Activated T-cell treated with anti-CD3 and anti-CD28 coated beads, Interleukin-2, amount 50 U/mL, for 4 hours (primary cell): Measurements from ENCODE around the gene SPSB3. TPM values are rescaled to one million over a fixed set of nuclear protein-coding genes. Genes with fewer than 3 reads are reported as not detected.
"Not testable (repeated sequence)": the region's sequence is repeated elsewhere in the genome, so short reads cannot be mapped to it uniquely, and the experiment has no call there.

Experiments
- ATAC-seq, 2 donors: fragments of 200-7000 bp; cut with Tn5 transposase; one replicate each; pipeline ENCODE4 v1.10.0; 2021
- DNase-seq: peaks from one replicate; pipeline ENCODE4 v3.0.0-alpha.2; 2020
- H3K27me3 Mint-ChIP-seq: one replicate; pipeline ENCODE4 v1.8.0; 2021; ENCODE audit warnings: low read depth, mixed read lengths
- H3K36me3 Mint-ChIP-seq: one replicate; pipeline ENCODE4 v1.8.0; 2022; ENCODE audit warnings: mixed read lengths; ENCODE audit not compliant: insufficient read depth
- H3K4me1 Mint-ChIP-seq: one replicate; pipeline ENCODE4 v1.8.0; 2021; ENCODE audit warnings: low read depth, mixed read lengths
- H3K4me3 Mint-ChIP-seq: one replicate; pipeline ENCODE4 v1.8.0; 2021; ENCODE audit warnings: mild to moderate bottlenecking, moderate library complexity, mixed read lengths
- H3K9me3 Mint-ChIP-seq: one replicate; pipeline ENCODE4 v1.8.0; 2021; ENCODE audit warnings: mixed read lengths
- total RNA-seq, 3 donors: library from RNA; stranded (reverse); gene quantifications; one replicate each; pipeline ENCODE4 v1.2.1, GENCODE V29; 2021

SPSB3 gene
- total RNA-seq, 3 donors from 2014 or later: 15.5 to 20.8 (median 16.8) TPM

GRCh38 chr16:1745181-1745899 is 37.0 kb downstream of the SPSB3 start:
- Mint-ChIP-seq H3K4me1 (no peaks in the 10 kb centered on the region), H3K27me3 (no peaks in the 10 kb centered on the region), H3K4me3 (no peak overlapping the region), H3K9me3 (no peaks in the 10 kb centered on the region), H3K36me3 (peaks cover 9% of the 10 kb centered on the region)
- DNase-seq (no peak), ATAC-seq (no peak)

- no peak for DNase-seq
- ATAC-seq: no peak
- Mint-ChIP-seq H3K36me3 (peaks cover 9% of the 10 kb centered on the region), H3K4me3 (no peak overlapping the region), H3K4me1 (no peaks in the 10 kb centered on the region), H3K27me3 (no peaks in the 10 kb centered on the region), H3K9me3 (no peaks in the 10 kb centered on the region)
Observed at GRCh38 chr16:1744338-1744840, 38.0 kb downstream of the SPSB3 start.

- Mint-ChIP-seq H3K36me3 (peaks cover 9% of the 10 kb centered on the region), H3K4me3 (no peak overlapping the region), H3K4me1 (no peaks in the 10 kb centered on the region), H3K9me3 (no peaks in the 10 kb centered on the region), H3K27me3 (no peaks in the 10 kb centered on the region)
- ATAC-seq: no peak
- no peak for DNase-seq
Observed at GRCh38 chr16:1743376-1744337, 38.7 kb downstream of the SPSB3 start.

- no peaks in the 10 kb centered on the region for H3K27me3 Mint-ChIP-seq
- no peak for DNase-seq
- H3K4me3 Mint-ChIP-seq: no peak overlapping the region
- no peaks in the 10 kb centered on the region for H3K4me1 Mint-ChIP-seq
- H3K9me3 Mint-ChIP-seq: no peaks in the 10 kb centered on the region
- no peak for ATAC-seq
- H3K36me3 Mint-ChIP-seq: peaks cover 5% of the 10 kb centered on the region
Observed at GRCh38 chr16:1741553-1742165, 40.7 kb downstream of the SPSB3 start.

GRCh38 chr16:1740781-1741490 is 41.4 kb downstream of the SPSB3 start:
- no peak overlapping the region for H3K4me3 Mint-ChIP-seq
- H3K27me3 Mint-ChIP-seq: no peaks in the 10 kb centered on the region
- H3K9me3 Mint-ChIP-seq: no peaks in the 10 kb centered on the region
- H3K4me1 Mint-ChIP-seq: no peaks in the 10 kb centered on the region
- no peak for ATAC-seq
- H3K36me3 Mint-ChIP-seq: peaks cover 5% of the 10 kb centered on the region
- no peak for DNase-seq

GRCh38 chr16:1740234-1740633 is 42.1 kb downstream of the SPSB3 start:
- Mint-ChIP-seq H3K4me3 (no peak overlapping the region), H3K9me3 (no peaks in the 10 kb centered on the region), H3K36me3 (peaks cover 5% of the 10 kb centered on the region), H3K4me1 (no peaks in the 10 kb centered on the region), H3K27me3 (no peaks in the 10 kb centered on the region)
- DNase-seq (no peak), ATAC-seq (no peak)

DNA sequence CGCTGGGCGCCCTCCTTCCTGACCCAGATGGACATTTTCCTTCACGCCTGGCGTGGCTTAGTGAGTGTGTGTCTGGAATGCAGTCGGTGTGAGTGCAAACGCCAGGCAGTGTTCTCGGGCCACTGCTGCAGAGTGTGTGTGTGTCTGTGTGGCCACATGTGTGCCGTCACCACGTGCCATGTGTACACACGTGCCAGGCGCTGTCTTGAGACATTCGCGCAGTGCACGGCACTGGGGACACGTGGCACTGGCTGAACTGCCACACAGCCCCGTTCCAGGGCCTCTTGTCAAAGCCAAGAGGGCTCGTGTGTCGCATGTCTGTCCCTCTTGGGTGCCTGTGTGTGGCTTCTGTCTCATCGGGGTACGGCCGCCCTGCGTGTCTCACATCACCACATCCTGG is 47.6 kb downstream of the SPSB3 start:
- Mint-ChIP-seq H3K36me3 (peaks cover 3% of the 10 kb centered on the region), H3K9me3 (no peaks in the 10 kb centered on the region), H3K4me1 (no peaks in the 10 kb centered on the region), H3K27me3 (no peaks in the 10 kb centered on the region), H3K4me3 (no peak overlapping the region)
- no peak for ATAC-seq
- DNase-seq: no peak

GRCh38 chr16:1734123-1734522 is 48.2 kb downstream of the SPSB3 start:
- no peaks in the 10 kb centered on the region for H3K4me1 Mint-ChIP-seq
- no peaks in the 10 kb centered on the region for H3K27me3 Mint-ChIP-seq
- no peaks in the 10 kb centered on the region for H3K9me3 Mint-ChIP-seq
- H3K4me3 Mint-ChIP-seq: no peak overlapping the region
- H3K36me3 Mint-ChIP-seq: peaks cover 3% of the 10 kb centered on the region
- ATAC-seq: no peak
- DNase-seq: no peak

DNA sequence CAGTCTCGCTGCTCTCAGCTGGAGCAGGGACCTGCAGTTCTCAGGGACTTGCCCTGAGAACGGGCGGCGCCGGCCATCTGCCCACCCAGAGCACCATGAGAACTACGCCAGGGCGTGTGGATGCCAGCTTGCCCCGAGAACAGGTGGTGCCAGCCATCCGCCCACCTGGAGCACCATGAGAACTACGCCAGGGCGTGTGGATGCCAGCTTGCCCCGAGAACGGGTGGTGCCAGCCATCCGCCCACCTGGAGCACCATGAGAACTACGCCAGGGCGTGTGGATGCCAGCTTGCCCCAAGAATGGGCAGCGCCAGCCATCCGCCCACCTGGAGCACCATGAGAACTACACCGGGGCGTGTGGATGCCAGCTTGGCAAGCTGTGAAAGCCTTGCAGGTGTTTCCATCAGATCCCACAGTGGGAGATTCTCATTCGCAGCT is 49.8 kb downstream of the SPSB3 start:
- H3K4me1 Mint-ChIP-seq, H3K4me3 Mint-ChIP-seq, ATAC-seq, H3K27me3 Mint-ChIP-seq, DNase-seq, H3K36me3 Mint-ChIP-seq, H3K9me3 Mint-ChIP-seq: not testable (repeated sequence)

DNA sequence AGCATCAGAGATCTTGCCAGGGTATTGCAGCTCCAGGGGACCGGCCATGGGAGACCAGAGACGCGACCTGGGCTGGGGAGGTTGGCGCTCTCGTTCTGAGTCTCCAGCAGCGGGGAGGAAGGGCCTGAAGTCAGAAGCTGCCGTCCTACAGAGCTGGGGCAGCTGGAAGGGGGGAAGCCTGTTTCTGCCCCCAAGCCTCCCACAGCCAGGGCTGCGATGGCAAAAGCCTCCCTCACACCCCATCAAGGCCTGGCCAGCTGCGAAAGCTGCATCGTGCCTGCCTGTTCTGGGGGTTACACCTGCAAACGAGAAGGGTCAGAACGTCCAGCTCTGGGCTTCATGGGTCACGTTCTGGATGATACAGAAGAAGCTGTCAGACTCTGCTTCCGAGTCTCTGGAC is 50.3 kb downstream of the SPSB3 start:
- no peak for DNase-seq
- H3K9me3 Mint-ChIP-seq: no peaks in the 10 kb centered on the region
- H3K27me3 Mint-ChIP-seq: no peaks in the 10 kb centered on the region
- ATAC-seq: no peak
- H3K4me1 Mint-ChIP-seq: peaks cover under 1% of the 10 kb centered on the region
- H3K4me3 Mint-ChIP-seq: no peak overlapping the region
- peaks cover 10% of the 10 kb centered on the region for H3K36me3 Mint-ChIP-seq

DNA sequence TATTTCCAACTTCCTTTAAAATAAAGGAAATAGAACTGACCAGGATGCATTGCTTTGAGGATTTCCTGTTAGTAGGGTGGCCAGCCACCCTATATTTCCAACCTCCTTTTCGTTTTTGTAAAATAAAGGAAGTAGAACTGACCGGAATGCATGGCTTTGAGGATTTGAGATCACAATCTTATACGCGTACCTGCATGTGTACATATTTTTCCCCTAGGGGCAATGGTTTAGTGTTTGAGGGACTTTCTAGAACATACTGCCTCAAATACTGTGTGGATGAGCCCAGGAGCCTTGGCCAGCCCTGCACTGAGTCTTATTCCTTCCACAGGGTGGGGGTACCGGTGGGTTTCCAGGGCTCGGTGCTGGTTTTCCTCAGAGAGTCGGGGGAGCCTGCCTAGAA is 50.8 kb downstream of the SPSB3 start:
- Mint-ChIP-seq H3K4me1 (peaks cover 3% of the 10 kb centered on the region), H3K9me3 (no peaks in the 10 kb centered on the region), H3K4me3 (no peak overlapping the region), H3K27me3 (no peaks in the 10 kb centered on the region), H3K36me3 (peaks cover 13% of the 10 kb centered on the region)
- ATAC-seq (no peak), DNase-seq (no peak)

- Mint-ChIP-seq H3K27me3 (no peaks in the 10 kb centered on the region), H3K4me3 (no peak overlapping the region), H3K36me3 (peaks cover 13% of the 10 kb centered on the region), H3K4me1 (peaks cover 3% of the 10 kb centered on the region), H3K9me3 (no peaks in the 10 kb centered on the region)
- no peak for DNase-seq
- ATAC-seq: no peak
Observed at GRCh38 chr16:1731073-1731472, 51.3 kb downstream of the SPSB3 start.

DNA sequence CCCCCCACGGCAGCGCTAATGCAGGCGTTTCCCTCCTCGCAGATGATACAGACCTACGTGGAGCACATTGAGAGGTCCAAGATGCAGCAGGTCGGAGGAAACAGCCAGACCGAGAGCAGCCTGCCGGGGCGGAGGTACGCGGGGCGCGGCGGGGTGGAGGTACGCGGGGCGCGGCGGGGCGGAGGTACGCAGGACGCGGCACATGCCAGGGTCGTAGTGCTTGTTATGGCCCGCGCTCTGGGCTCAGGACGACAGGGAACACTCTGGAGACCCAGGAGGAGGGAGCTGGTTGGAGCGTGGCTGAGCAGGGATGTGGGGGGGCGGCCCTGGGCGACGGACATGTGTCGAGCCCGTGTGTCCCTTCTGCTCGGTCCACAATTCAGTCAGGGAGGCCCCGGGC is 52.9 kb downstream of the SPSB3 start:
- H3K27me3 Mint-ChIP-seq: no peaks in the 10 kb centered on the region
- peaks cover 3% of the 10 kb centered on the region for H3K4me1 Mint-ChIP-seq
- no peak overlapping the region for H3K4me3 Mint-ChIP-seq
- H3K9me3 Mint-ChIP-seq: no peaks in the 10 kb centered on the region
- H3K36me3 Mint-ChIP-seq: peaks cover 10% of the 10 kb centered on the region
- DNase-seq (no peak), ATAC-seq (no peak)

GRCh38 chr16:1729026-1729425 is 53.3 kb downstream of the SPSB3 start:
- Mint-ChIP-seq H3K27me3 (no peaks in the 10 kb centered on the region), H3K4me3 (no peak overlapping the region), H3K4me1 (peaks cover 3% of the 10 kb centered on the region), H3K36me3 (peaks cover 10% of the 10 kb centered on the region), H3K9me3 (no peaks in the 10 kb centered on the region)
- ATAC-seq: no peak
- DNase-seq: no peak
